ENCODE measurements around the gene PAM.

The PAM gene

DNA sequence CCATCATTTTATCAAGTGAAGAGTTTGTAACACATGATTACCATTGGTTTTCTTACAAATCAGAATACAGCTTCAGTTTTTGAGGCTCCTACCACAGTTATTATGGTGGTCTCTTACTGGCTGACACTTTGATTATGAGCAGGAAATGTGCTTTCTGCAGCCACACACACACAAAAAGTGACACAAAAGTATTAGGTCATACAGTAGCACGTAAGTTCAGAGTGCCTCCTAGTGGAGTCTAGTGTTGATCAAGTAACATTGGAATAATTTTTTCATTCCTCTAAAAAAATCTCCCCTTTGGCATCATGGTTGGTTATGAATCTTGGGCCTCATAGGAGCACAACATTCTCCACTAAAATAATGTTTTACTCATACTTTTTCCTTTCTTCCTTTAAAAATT lies 37.6 kb downstream of the PAM start:
- Histone ChIP-seq H3K9ac (ENCODE audit: low read length) (no peak overlapping the region), H3K4me3 (ENCODE audit: low read length) (no peak overlapping the region), H3K4me1 (ENCODE audit: control insufficient read depth, insufficient read depth, low read length) (peaks cover 2% of the 10 kb centered on the region), H3K27me3 (ENCODE audit: control insufficient read depth, insufficient read depth, low read length) (no peaks in the 10 kb centered on the region), H3K27ac (ENCODE audit: low read depth, low read length) (no peak overlapping the region), H3K36me3 (ENCODE audit: control insufficient read depth, insufficient read depth, low read length) (no peaks in the 10 kb centered on the region)

GRCh38 chr5:102794047-102794446 lies 38.9 kb downstream of the PAM start:
- Histone ChIP-seq H3K27ac (ENCODE audit: low read depth, low read length) (no peak overlapping the region), H3K9ac (ENCODE audit: low read length) (no peak overlapping the region), H3K4me1 (ENCODE audit: control insufficient read depth, insufficient read depth, low read length) (peaks cover 5% of the 10 kb centered on the region), H3K36me3 (ENCODE audit: control insufficient read depth, insufficient read depth, low read length) (no peaks in the 10 kb centered on the region), H3K4me3 (ENCODE audit: low read length) (no peak overlapping the region), H3K27me3 (ENCODE audit: control insufficient read depth, insufficient read depth, low read length) (no peaks in the 10 kb centered on the region)

DNA sequence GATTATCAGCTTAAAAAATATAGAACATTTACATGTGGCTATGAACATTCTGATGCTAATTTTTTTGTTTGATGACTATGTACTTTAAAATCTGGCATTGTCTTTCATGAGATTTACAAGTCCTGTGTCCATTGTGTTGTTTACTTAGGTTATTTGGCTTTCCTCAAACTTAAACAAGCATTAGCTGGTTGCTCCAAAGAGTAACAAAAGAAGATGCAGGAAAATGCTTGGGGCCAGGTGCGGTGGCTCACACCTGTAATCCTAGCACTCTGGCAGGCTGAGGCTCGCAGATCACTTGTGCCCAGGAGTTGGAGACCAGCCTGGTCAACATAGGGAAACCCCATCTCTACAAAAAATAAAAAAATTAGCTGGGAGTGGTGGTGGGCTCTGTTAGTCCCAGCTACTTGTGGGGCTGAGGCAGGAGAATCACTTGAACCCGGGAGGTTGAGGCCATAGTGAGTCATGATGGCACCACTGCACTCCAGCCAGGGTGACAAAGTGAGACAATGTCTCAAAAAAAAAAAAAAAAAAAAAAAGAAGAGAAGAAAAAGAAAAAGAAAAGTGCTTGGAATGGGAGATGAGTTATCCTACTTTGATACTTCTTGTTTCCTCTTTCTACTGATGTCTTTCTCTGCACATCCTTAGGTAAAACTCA lies 39.7 kb downstream of the PAM start:
- no peak overlapping the region for H3K27ac ChIP-seq (ENCODE audit: low read depth, low read length)
- H3K4me3 ChIP-seq (ENCODE audit: low read length): no peak overlapping the region

GRCh38 chr5:102795526-102795925 lies 40.4 kb downstream of the PAM start:
- Histone ChIP-seq H3K27me3 (ENCODE audit: control insufficient read depth, insufficient read depth, low read length) (no peaks in the 10 kb centered on the region), H3K4me3 (ENCODE audit: low read length) (no peak overlapping the region), H3K9ac (ENCODE audit: low read length) (no peak overlapping the region), H3K36me3 (ENCODE audit: control insufficient read depth, insufficient read depth, low read length) (no peaks in the 10 kb centered on the region), H3K27ac (ENCODE audit: low read depth, low read length) (no peak overlapping the region), H3K4me1 (ENCODE audit: control insufficient read depth, insufficient read depth, low read length) (peaks cover 5% of the 10 kb centered on the region)

More for the DNA sequence above, 39.7 kb downstream of the PAM start:
- Histone ChIP-seq H3K4me1 (ENCODE audit: control insufficient read depth, insufficient read depth, low read length) (peaks cover 5% of the 10 kb centered on the region), H3K9ac (ENCODE audit: low read length) (no peak overlapping the region), H3K36me3 (ENCODE audit: control insufficient read depth, insufficient read depth, low read length) (no peaks in the 10 kb centered on the region), H3K27me3 (ENCODE audit: control insufficient read depth, insufficient read depth, low read length) (no peaks in the 10 kb centered on the region)

DNA sequence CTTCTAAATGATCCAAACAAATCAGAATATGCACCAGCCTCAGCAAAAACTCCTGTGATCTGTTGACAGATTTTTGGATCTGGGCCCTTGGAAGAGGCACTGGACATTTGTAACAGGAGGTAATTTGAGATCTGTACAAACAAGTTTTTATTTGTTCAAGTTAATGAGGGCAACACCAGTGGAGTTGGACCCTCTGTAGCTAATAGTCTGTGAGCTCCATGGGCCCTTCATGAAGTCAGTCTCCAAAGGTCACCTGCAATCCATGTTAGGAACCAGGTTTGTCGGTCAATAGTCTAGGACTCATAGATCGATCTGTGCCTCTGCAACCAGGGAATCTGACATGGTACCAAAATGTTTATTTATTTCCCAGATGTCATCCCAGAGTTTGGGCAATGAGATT lies 40.9 kb downstream of the PAM start:
- peaks cover 5% of the 10 kb centered on the region for H3K4me1 ChIP-seq (ENCODE audit: control insufficient read depth, insufficient read depth, low read length)
- H3K9ac ChIP-seq (ENCODE audit: low read length): no peak overlapping the region
- H3K4me3 ChIP-seq (ENCODE audit: low read length): no peak overlapping the region
- H3K27me3 ChIP-seq (ENCODE audit: control insufficient read depth, insufficient read depth, low read length): no peaks in the 10 kb centered on the region
- H3K27ac ChIP-seq (ENCODE audit: low read depth, low read length): no peak overlapping the region
- no peaks in the 10 kb centered on the region for H3K36me3 ChIP-seq (ENCODE audit: control insufficient read depth, insufficient read depth, low read length)

- H3K36me3 ChIP-seq (ENCODE audit: control insufficient read depth, insufficient read depth, low read length): no peaks in the 10 kb centered on the region
- H3K4me3 ChIP-seq (ENCODE audit: low read length): no peak overlapping the region
- H3K27ac ChIP-seq (ENCODE audit: low read depth, low read length): no peak overlapping the region
- no peak overlapping the region for H3K9ac ChIP-seq (ENCODE audit: low read length)
- H3K4me1 ChIP-seq (ENCODE audit: control insufficient read depth, insufficient read depth, low read length): peaks cover 5% of the 10 kb centered on the region
- no peaks in the 10 kb centered on the region for H3K27me3 ChIP-seq (ENCODE audit: control insufficient read depth, insufficient read depth, low read length)
These were observed 41.4 kb downstream of the PAM start for GRCh38 chr5:102796498-102796897.

DNA sequence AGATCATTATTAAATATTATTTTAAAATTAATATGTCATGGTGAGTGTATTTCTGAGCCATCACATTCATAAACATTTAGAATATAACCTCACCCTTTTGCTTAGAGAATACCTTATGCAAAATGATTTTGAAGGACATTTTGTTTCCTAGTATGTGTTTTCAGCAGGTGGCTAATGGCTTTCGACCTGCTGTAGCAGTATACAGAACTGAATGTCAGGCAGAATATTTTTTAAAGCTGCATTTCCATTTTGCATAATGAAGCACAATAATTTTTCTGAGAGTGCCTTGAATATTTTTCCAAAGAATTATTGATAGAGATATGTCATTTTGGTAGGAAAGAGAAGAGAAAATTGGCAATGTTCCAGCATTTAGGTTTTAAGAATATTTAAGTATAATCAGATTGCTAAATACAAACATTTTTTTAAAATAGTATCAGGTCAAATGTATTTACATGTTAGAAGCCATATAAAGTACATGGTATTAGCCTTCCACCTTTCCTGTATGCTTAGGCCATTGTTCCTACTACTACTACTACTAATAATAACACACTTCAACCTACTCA lies 42.3 kb downstream of the PAM start:
- no peak overlapping the region for H3K9ac ChIP-seq (ENCODE audit: low read length)
- no peaks in the 10 kb centered on the region for H3K27me3 ChIP-seq (ENCODE audit: control insufficient read depth, insufficient read depth, low read length)
- H3K36me3 ChIP-seq (ENCODE audit: control insufficient read depth, insufficient read depth, low read length): no peaks in the 10 kb centered on the region
- H3K4me1 ChIP-seq (ENCODE audit: control insufficient read depth, insufficient read depth, low read length): peaks cover 5% of the 10 kb centered on the region
- no peak overlapping the region for H3K4me3 ChIP-seq (ENCODE audit: low read length)
- no peak overlapping the region for H3K27ac ChIP-seq (ENCODE audit: low read depth, low read length)

DNA sequence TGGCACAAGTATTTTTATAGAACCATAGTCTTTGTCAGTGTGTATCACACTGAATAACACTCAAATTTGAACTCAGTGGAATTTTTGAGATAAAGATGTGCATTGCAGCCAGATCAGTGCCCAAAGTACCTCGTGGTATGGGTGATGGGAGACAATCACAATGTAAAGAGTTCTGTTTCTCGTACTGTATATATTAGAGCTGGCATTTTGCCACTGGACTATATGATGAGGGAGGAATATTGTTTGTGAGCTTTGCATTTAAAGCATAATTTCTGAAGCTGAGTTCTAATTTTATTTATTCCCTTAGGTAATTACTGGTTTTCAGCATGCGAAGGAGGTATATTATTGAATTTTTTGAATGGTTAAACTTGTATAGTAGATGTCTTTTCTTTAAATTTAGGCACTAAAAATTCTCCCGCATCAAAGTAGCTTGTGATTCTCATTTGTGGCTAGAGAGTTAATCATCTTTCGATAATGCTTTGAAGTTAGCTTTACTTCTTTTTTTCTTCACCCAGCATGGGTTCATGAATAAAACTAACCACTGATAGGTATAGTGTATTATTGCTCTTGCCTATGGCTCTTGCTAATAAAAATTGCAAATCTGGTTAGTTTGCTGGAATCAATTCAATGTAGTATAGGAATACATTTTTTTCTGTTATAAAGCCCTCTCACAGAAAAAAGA lies 43.1 kb downstream of the PAM start:
- H3K36me3 ChIP-seq (ENCODE audit: control insufficient read depth, insufficient read depth, low read length): no peaks in the 10 kb centered on the region
- no peaks in the 10 kb centered on the region for H3K27me3 ChIP-seq (ENCODE audit: control insufficient read depth, insufficient read depth, low read length)
- peaks cover 5% of the 10 kb centered on the region for H3K4me1 ChIP-seq (ENCODE audit: control insufficient read depth, insufficient read depth, low read length)
- no peak overlapping the region for H3K27ac ChIP-seq (ENCODE audit: low read depth, low read length)
- H3K9ac ChIP-seq (ENCODE audit: low read length): no peak overlapping the region
- H3K4me3 ChIP-seq (ENCODE audit: low read length): no peak overlapping the region

DNA sequence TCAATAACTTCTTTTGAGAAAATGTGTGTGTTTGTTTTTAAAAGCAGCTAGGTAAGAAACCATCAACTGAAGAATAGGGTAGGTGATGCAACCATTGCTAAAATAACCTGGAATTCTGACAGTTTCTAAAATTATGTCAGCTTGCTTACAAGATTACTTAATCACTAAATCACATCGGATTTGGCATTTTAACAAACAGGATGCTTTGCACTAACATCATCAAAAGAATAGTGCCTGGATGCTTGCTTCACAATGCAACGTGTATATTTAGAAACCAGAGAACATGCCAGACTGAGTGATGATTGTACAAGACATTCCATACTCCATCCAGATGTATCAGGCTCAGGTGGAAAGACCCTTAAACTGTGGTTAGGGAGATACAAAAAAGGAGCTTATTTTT lies 43.9 kb downstream of the PAM start:
- Histone ChIP-seq H3K4me1 (ENCODE audit: control insufficient read depth, insufficient read depth, low read length) (peaks cover 5% of the 10 kb centered on the region), H3K9ac (ENCODE audit: low read length) (no peak overlapping the region), H3K36me3 (ENCODE audit: control insufficient read depth, insufficient read depth, low read length) (no peaks in the 10 kb centered on the region), H3K27ac (ENCODE audit: low read depth, low read length) (no peak overlapping the region), H3K27me3 (ENCODE audit: control insufficient read depth, insufficient read depth, low read length) (no peaks in the 10 kb centered on the region), H3K4me3 (ENCODE audit: low read length) (no peak overlapping the region)

- Histone ChIP-seq H3K9ac (ENCODE audit: low read length) (no peak overlapping the region), H3K27me3 (ENCODE audit: control insufficient read depth, insufficient read depth, low read length) (no peaks in the 10 kb centered on the region), H3K4me1 (ENCODE audit: control insufficient read depth, insufficient read depth, low read length) (peaks cover 4% of the 10 kb centered on the region), H3K36me3 (ENCODE audit: control insufficient read depth, insufficient read depth, low read length) (no peaks in the 10 kb centered on the region), H3K4me3 (ENCODE audit: low read length) (no peak overlapping the region), H3K27ac (ENCODE audit: low read depth, low read length) (no peak overlapping the region)
These were observed 45.3 kb downstream of the PAM start for GRCh38 chr5:102800427-102800826.

- no peak overlapping the region for H3K27ac ChIP-seq (ENCODE audit: low read depth, low read length)
These were observed 46.3 kb downstream of the PAM start for GRCh38 chr5:102801371-102801770.

DNA sequence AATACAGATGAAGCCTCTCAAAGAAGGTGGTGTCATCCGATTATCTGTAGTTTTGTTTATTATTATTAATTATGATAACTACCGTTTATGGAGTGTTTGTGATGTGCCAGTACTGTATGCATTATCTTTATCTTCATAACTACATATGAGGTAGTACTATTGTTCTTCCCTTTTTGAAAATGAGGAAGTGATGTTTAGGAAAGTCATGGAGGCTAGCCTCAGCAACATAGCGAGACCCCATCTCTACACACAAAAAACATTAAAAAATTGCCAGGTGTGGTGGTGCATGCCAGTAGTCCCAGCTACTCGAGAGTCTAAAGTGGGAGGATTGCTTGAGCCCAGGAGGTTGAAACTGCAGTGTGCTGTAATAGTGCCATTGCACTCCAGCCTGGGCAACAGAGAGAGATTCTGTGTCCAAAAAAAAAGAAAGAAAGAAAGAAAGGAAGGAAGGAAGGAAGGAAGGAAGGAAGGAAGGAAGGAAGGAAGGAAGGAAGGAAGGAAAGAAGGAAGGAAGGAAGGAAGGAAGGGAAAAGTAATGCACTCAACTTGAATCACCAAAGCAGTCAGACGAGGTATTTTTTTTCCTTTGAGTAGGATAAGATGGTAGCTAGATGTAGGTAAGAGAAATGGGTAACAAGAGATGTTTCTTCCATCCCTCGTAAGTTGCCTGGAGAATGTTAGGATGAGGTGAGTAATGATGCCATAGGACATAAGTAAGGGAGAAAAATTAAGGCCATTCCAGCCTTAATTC lies 47.8 kb downstream of the PAM start:
- Histone ChIP-seq H3K27ac (ENCODE audit: low read depth, low read length) (no peak overlapping the region), H3K36me3 (ENCODE audit: control insufficient read depth, insufficient read depth, low read length) (no peaks in the 10 kb centered on the region), H3K27me3 (ENCODE audit: control insufficient read depth, insufficient read depth, low read length) (no peaks in the 10 kb centered on the region), H3K9ac (ENCODE audit: low read length) (no peak overlapping the region), H3K4me1 (ENCODE audit: control insufficient read depth, insufficient read depth, low read length) (peaks cover 2% of the 10 kb centered on the region), H3K4me3 (ENCODE audit: low read length) (no peak overlapping the region)

More at GRCh38 chr5:102801371-102801770, 46.3 kb downstream of the PAM start:
- Histone ChIP-seq H3K4me1 (ENCODE audit: control insufficient read depth, insufficient read depth, low read length) (peaks cover 2% of the 10 kb centered on the region), H3K9ac (ENCODE audit: low read length) (no peak overlapping the region), H3K27me3 (ENCODE audit: control insufficient read depth, insufficient read depth, low read length) (no peaks in the 10 kb centered on the region), H3K36me3 (ENCODE audit: control insufficient read depth, insufficient read depth, low read length) (no peaks in the 10 kb centered on the region), H3K4me3 (ENCODE audit: low read length) (no peak overlapping the region)
